ENCODE measurements around the gene FSIP1.

FSIP1 gene

GRCh38 chr15:39627451-39628143 lies 155.0 kb downstream of the FSIP1 start:
- Histone ChIP-seq H3K4me1 (ENCODE audit: control insufficient read depth, insufficient read depth, low read length) (no peaks in the 10 kb centered on the region), H3K27me3 (ENCODE audit: control insufficient read depth, insufficient read depth, low read length) (no peaks in the 10 kb centered on the region), H3K9me3 (ENCODE audit: control insufficient read depth, insufficient read depth, low read length) (no peaks in the 10 kb centered on the region), H3K27ac (ENCODE audit: low read length) (no peak overlapping the region), H3K36me3 (ENCODE audit: control insufficient read depth, insufficient read depth, low read length) (no peaks in the 10 kb centered on the region), H3K4me3 (ENCODE audit: low read length) (no peak overlapping the region)
- WGBS (ENCODE audit: insufficient coverage, insufficient read length), result no CpG with 5 or more reads among the region's 3 CpGs
- DNase-seq (ENCODE audit: low read depth, low spot score), result no peak

- H3K36me3 ChIP-seq (ENCODE audit: control insufficient read depth, insufficient read depth, low read length), result no peaks in the 10 kb centered on the region
- no peaks in the 10 kb centered on the region for H3K4me1 ChIP-seq (ENCODE audit: control insufficient read depth, insufficient read depth, low read length)
- no peaks in the 10 kb centered on the region for H3K27me3 ChIP-seq (ENCODE audit: control insufficient read depth, insufficient read depth, low read length)
- no peak for DNase-seq (ENCODE audit: low read depth, low spot score)
- no peak overlapping the region for H3K4me3 ChIP-seq (ENCODE audit: low read length)
- no peaks in the 10 kb centered on the region for H3K9me3 ChIP-seq (ENCODE audit: control insufficient read depth, insufficient read depth, low read length)
- H3K27ac ChIP-seq (ENCODE audit: low read length), result no peak overlapping the region
Observed at GRCh38 chr15:39625856-39626255, 156.8 kb downstream of the FSIP1 start.

- no CpG with 5 or more reads among the region's 4 CpGs for WGBS (ENCODE audit: insufficient coverage, insufficient read length)
- no peak for DNase-seq (ENCODE audit: low read depth, low spot score)
- H3K27ac ChIP-seq (ENCODE audit: low read length), result no peak overlapping the region
- no peaks in the 10 kb centered on the region for H3K4me1 ChIP-seq (ENCODE audit: control insufficient read depth, insufficient read depth, low read length)
- H3K27me3 ChIP-seq (ENCODE audit: control insufficient read depth, insufficient read depth, low read length), result no peaks in the 10 kb centered on the region
- no peak overlapping the region for H3K4me3 ChIP-seq (ENCODE audit: low read length)
- no peaks in the 10 kb centered on the region for H3K36me3 ChIP-seq (ENCODE audit: control insufficient read depth, insufficient read depth, low read length)
- H3K9me3 ChIP-seq (ENCODE audit: control insufficient read depth, insufficient read depth, low read length), result no peaks in the 10 kb centered on the region
Observed at GRCh38 chr15:39625451-39625850, 157.2 kb downstream of the FSIP1 start.

GRCh38 chr15:39624806-39625205 lies 157.8 kb downstream of the FSIP1 start:
- WGBS (ENCODE audit: insufficient coverage, insufficient read length), result no CpG with 5 or more reads among the region's 6 CpGs
- Histone ChIP-seq H3K9me3 (ENCODE audit: control insufficient read depth, insufficient read depth, low read length) (no peaks in the 10 kb centered on the region), H3K4me1 (ENCODE audit: control insufficient read depth, insufficient read depth, low read length) (no peaks in the 10 kb centered on the region), H3K27ac (ENCODE audit: low read length) (no peak overlapping the region), H3K4me3 (ENCODE audit: low read length) (no peak overlapping the region), H3K27me3 (ENCODE audit: control insufficient read depth, insufficient read depth, low read length) (no peaks in the 10 kb centered on the region), H3K36me3 (ENCODE audit: control insufficient read depth, insufficient read depth, low read length) (no peaks in the 10 kb centered on the region)
- DNase-seq (ENCODE audit: low read depth, low spot score), result no peak

GRCh38 chr15:39623529-39623931 lies 159.1 kb downstream of the FSIP1 start:
- H3K9me3 ChIP-seq (ENCODE audit: control insufficient read depth, insufficient read depth, low read length), result no peaks in the 10 kb centered on the region
- no peak overlapping the region for H3K4me3 ChIP-seq (ENCODE audit: low read length)
- WGBS (ENCODE audit: insufficient coverage, insufficient read length), result no CpG with 5 or more reads among the region's 4 CpGs
- no peaks in the 10 kb centered on the region for H3K27me3 ChIP-seq (ENCODE audit: control insufficient read depth, insufficient read depth, low read length)
- DNase-seq (ENCODE audit: low read depth, low spot score), result no peak
- no peaks in the 10 kb centered on the region for H3K36me3 ChIP-seq (ENCODE audit: control insufficient read depth, insufficient read depth, low read length)
- no peak overlapping the region for H3K27ac ChIP-seq (ENCODE audit: low read length)
- H3K4me1 ChIP-seq (ENCODE audit: control insufficient read depth, insufficient read depth, low read length), result no peaks in the 10 kb centered on the region

GRCh38 chr15:39622660-39623516 lies 159.8 kb downstream of the FSIP1 start:
- Histone ChIP-seq H3K4me3 (ENCODE audit: low read length) (no peak overlapping the region), H3K27me3 (ENCODE audit: control insufficient read depth, insufficient read depth, low read length) (no peaks in the 10 kb centered on the region), H3K27ac (ENCODE audit: low read length) (no peak overlapping the region), H3K9me3 (ENCODE audit: control insufficient read depth, insufficient read depth, low read length) (no peaks in the 10 kb centered on the region), H3K4me1 (ENCODE audit: control insufficient read depth, insufficient read depth, low read length) (no peaks in the 10 kb centered on the region), H3K36me3 (ENCODE audit: control insufficient read depth, insufficient read depth, low read length) (no peaks in the 10 kb centered on the region)
- DNase-seq (ENCODE audit: low read depth, low spot score), result no peak
- no CpG with 5 or more reads among the region's 6 CpGs for WGBS (ENCODE audit: insufficient coverage, insufficient read length)

GRCh38 chr15:39621976-39622375 lies 160.7 kb downstream of the FSIP1 start:
- Histone ChIP-seq H3K27me3 (ENCODE audit: control insufficient read depth, insufficient read depth, low read length) (no peaks in the 10 kb centered on the region), H3K36me3 (ENCODE audit: control insufficient read depth, insufficient read depth, low read length) (no peaks in the 10 kb centered on the region), H3K27ac (ENCODE audit: low read length) (no peak overlapping the region), H3K4me1 (ENCODE audit: control insufficient read depth, insufficient read depth, low read length) (no peaks in the 10 kb centered on the region), H3K9me3 (ENCODE audit: control insufficient read depth, insufficient read depth, low read length) (no peaks in the 10 kb centered on the region), H3K4me3 (ENCODE audit: low read length) (no peak overlapping the region)
- 100% methylated on average over 1 of the region's 1 CpG for WGBS (ENCODE audit: insufficient coverage, insufficient read length)
- DNase-seq (ENCODE audit: low read depth, low spot score), result no peak

- H3K27ac ChIP-seq (ENCODE audit: low read length), result no peak overlapping the region
- no CpG with 5 or more reads among the region's 1 CpG for WGBS (ENCODE audit: insufficient coverage, insufficient read length)
- H3K4me1 ChIP-seq (ENCODE audit: control insufficient read depth, insufficient read depth, low read length), result no peaks in the 10 kb centered on the region
- no peak overlapping the region for H3K4me3 ChIP-seq (ENCODE audit: low read length)
- H3K36me3 ChIP-seq (ENCODE audit: control insufficient read depth, insufficient read depth, low read length), result no peaks in the 10 kb centered on the region
- no peaks in the 10 kb centered on the region for H3K9me3 ChIP-seq (ENCODE audit: control insufficient read depth, insufficient read depth, low read length)
- DNase-seq (ENCODE audit: low read depth, low spot score), result no peak
- H3K27me3 ChIP-seq (ENCODE audit: control insufficient read depth, insufficient read depth, low read length), result no peaks in the 10 kb centered on the region
Observed at GRCh38 chr15:39621210-39621609, 161.4 kb downstream of the FSIP1 start.

GRCh38 chr15:39618063-39618823 lies 164.4 kb downstream of the FSIP1 start:
- Histone ChIP-seq H3K27ac (ENCODE audit: low read length) (no peak overlapping the region), H3K4me3 (ENCODE audit: low read length) (no peak overlapping the region), H3K27me3 (ENCODE audit: control insufficient read depth, insufficient read depth, low read length) (no peaks in the 10 kb centered on the region), H3K4me1 (ENCODE audit: control insufficient read depth, insufficient read depth, low read length) (no peaks in the 10 kb centered on the region), H3K36me3 (ENCODE audit: control insufficient read depth, insufficient read depth, low read length) (no peaks in the 10 kb centered on the region), H3K9me3 (ENCODE audit: control insufficient read depth, insufficient read depth, low read length) (no peaks in the 10 kb centered on the region)
- no CpG with 5 or more reads among the region's 3 CpGs for WGBS (ENCODE audit: insufficient coverage, insufficient read length)
- no peak for DNase-seq (ENCODE audit: low read depth, low spot score)

- no peaks in the 10 kb centered on the region for H3K36me3 ChIP-seq (ENCODE audit: control insufficient read depth, insufficient read depth, low read length)
- H3K27me3 ChIP-seq (ENCODE audit: control insufficient read depth, insufficient read depth, low read length), result no peaks in the 10 kb centered on the region
- H3K4me1 ChIP-seq (ENCODE audit: control insufficient read depth, insufficient read depth, low read length), result no peaks in the 10 kb centered on the region
- H3K4me3 ChIP-seq (ENCODE audit: low read length), result no peak overlapping the region
- no CpG with 5 or more reads among the region's 6 CpGs for WGBS (ENCODE audit: insufficient coverage, insufficient read length)
- DNase-seq (ENCODE audit: low read depth, low spot score), result no peak
- no peaks in the 10 kb centered on the region for H3K9me3 ChIP-seq (ENCODE audit: control insufficient read depth, insufficient read depth, low read length)
- H3K27ac ChIP-seq (ENCODE audit: low read length), result no peak overlapping the region
Observed at GRCh38 chr15:39616731-39617455, 165.7 kb downstream of the FSIP1 start.
